T-helper 1 cell (primary cell): ENCODE measurements around the gene KCTD20.

Experiments
- DNase-seq, 5 donors: peaks; one replicate each; pipeline ENCODE4 v3.0.0-alpha.2; 2012 to 2020

Gene KCTD20

GRCh38 chr6:36495086-36495485, 52.3 kb downstream of the KCTD20 start:
- no peak for DNase-seq

- no peak for DNase-seq
Measured at GRCh38 chr6:36499918-36500317, 57.1 kb downstream of the KCTD20 start.

- no peak for DNase-seq
Measured at GRCh38 chr6:36501686-36502085, 58.9 kb downstream of the KCTD20 start.

GRCh38 chr6:36504181-36504580, 61.4 kb downstream of the KCTD20 start:
- no peak for DNase-seq

GRCh38 chr6:36504982-36505381, 62.2 kb downstream of the KCTD20 start:
- DNase-seq: no peak

GRCh38 chr6:36505744-36506534, 63.1 kb downstream of the KCTD20 start:
- no peak for DNase-seq

GRCh38 chr6:36506611-36507010, 63.8 kb downstream of the KCTD20 start:
- no peak for DNase-seq

- DNase-seq: no peak
Measured at GRCh38 chr6:36508532-36508931, 65.7 kb downstream of the KCTD20 start.

- no peak for DNase-seq
Measured at GRCh38 chr6:36510365-36510764, 67.6 kb downstream of the KCTD20 start.

GRCh38 chr6:36514554-36515456, 72.0 kb downstream of the KCTD20 start:
- no peak for DNase-seq

- no peak for DNase-seq
Measured at GRCh38 chr6:36515844-36516243, 73.0 kb downstream of the KCTD20 start.

- no peak for DNase-seq
Measured at GRCh38 chr6:36516559-36516958, 73.8 kb downstream of the KCTD20 start.

- DNase-seq: no peak
Measured at GRCh38 chr6:36516988-36517387, 74.2 kb downstream of the KCTD20 start.

GRCh38 chr6:36517408-36517807, 74.6 kb downstream of the KCTD20 start:
- no peak for DNase-seq

GRCh38 chr6:36519352-36519751, 76.6 kb downstream of the KCTD20 start:
- no peak for DNase-seq

GRCh38 chr6:36523451-36523850, 80.7 kb downstream of the KCTD20 start:
- DNase-seq: no peak

GRCh38 chr6:36523936-36524499, 81.2 kb downstream of the KCTD20 start:
- no peak for DNase-seq

GRCh38 chr6:36524871-36525270, 82.1 kb downstream of the KCTD20 start:
- no peak for DNase-seq

GRCh38 chr6:36525346-36525745, 82.5 kb downstream of the KCTD20 start:
- DNase-seq: no peak

- no peak for DNase-seq
Measured at GRCh38 chr6:36526066-36526465, 83.3 kb downstream of the KCTD20 start.

GRCh38 chr6:36533321-36533720, 90.5 kb downstream of the KCTD20 start:
- DNase-seq: no peak

- DNase-seq: no peak
Measured at GRCh38 chr6:36536873-36537547, 94.2 kb downstream of the KCTD20 start.
